Ishikawa (cell line): Measurements from ENCODE around the gene SLC2A6.

ENCODE experiments used
- TEAD4 ChIP-seq: IDR thresholded peaks from 2 replicates; pipeline ENCODE4 v1.6.1; 2012
- TF ChIP-seq, protein P1 (sequence below): IDR thresholded peaks from 2 replicates; pipeline ENCODE4 v1.6.1; 2012

- TF ChIP-seq, protein P1, sequence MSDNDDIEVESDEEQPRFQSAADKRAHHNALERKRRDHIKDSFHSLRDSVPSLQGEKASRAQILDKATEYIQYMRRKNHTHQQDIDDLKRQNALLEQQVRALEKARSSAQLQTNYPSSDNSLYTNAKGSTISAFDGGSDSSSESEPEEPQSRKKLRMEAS = no peak
- TF ChIP-seq TEAD4 = no peak
Observed at GRCh38 chr9:133472277-133472645, 6.6 kb downstream of the SLC2A6 start.
